Measurements from ENCODE around the gene CCDC182.
A peak's percentile ranks its signal among the peaks of the same experiment; 100 is the strongest.

Gene CCDC182

DNA sequence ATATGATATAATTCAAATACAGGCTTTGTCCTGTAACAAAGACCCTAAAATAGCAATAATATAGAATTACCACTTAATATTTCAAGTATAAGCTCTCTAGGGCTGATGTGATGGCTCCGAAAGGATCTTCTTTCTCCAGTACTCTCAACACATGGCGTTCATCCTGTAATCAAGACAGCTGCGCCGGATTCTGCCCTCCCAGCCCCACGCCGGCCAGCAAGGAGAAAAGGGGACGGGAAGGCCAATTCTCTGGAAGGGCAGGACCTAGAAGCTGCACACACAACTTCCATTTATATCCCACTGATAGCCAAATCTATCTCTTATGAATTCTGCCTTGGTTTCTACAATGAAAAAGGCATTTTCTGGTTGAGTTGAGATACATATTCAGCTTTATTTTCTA, 32.0 kb downstream of the CCDC182 start:
- Histone ChIP-seq H2AK5ac (ENCODE audit: low read length, severe bottlenecking) (no peak overlapping the region), H4K8ac (ENCODE audit: low read length) (no peak overlapping the region), H3K4ac (ENCODE audit: low read depth in 1 of 2, low read length in 2 of 2) (no peak overlapping the region), H3K9me3 (ENCODE audit: control insufficient read depth, low read length) (no peaks in the 10 kb centered on the region), H3K4me1 (ENCODE audit: control insufficient read depth, insufficient read depth, low read depth, low read length) (no peaks in the 10 kb centered on the region), H3K79me1 (replicated peaks; ENCODE audit: low read length, poor library complexity, severe bottlenecking) (no peaks in the 10 kb centered on the region), H2BK120ac (ENCODE audit: low read depth, low read length) (no peak overlapping the region), H3K4me3 (ENCODE audit: insufficient read depth in 1 of 2, low read depth in 1 of 2, low read length in 2 of 2) (no peak overlapping the region), H3K27me3 (ENCODE audit: control insufficient read depth in 1 of 2, insufficient read depth in 1 of 2, low read length in 2 of 2) (peaks cover 56 to 72% of the 10 kb centered on the region in 2 experiments), H3K23ac (ENCODE audit: low read length in 2 of 2) (no peak overlapping the region), H2BK12ac (ENCODE audit: low read length in 2 of 2) (no peak overlapping the region), H2BK5ac (ENCODE audit: low read depth, low read length, poor library complexity, severe bottlenecking) (no peak overlapping the region), H2BK15ac (ENCODE audit: low read depth, poor library complexity, severe bottlenecking) (no peak overlapping the region), H3K27ac (ENCODE audit: low read length, poor library complexity, severe bottlenecking) (no peak overlapping the region), H3K18ac (ENCODE audit: low read depth in 1 of 2, low read length in 2 of 2) (no peak overlapping the region), H3K4me2 (ENCODE audit: low read length, poor library complexity, severe bottlenecking) (no peak overlapping the region), H3K36me3 (ENCODE audit: control insufficient read depth in 1 of 2, insufficient read depth in 2 of 2, low read depth in 1 of 2, low read length in 2 of 2) (no peaks in the 10 kb centered on the region), H3K9ac (ENCODE audit: low read length) (no peak overlapping the region), H3K14ac (ENCODE audit: low read length in 2 of 2) (no peak overlapping the region), H4K91ac (ENCODE audit: low read length) (no peak overlapping the region), H2AFZ (ENCODE audit: low read depth, low read length) (no peak overlapping the region)
- WGBS = 93% methylated on average over 4 of the region's 7 CpGs
- DNase-seq = no peak

GRCh38 chr17:57708410-57708809, 36.7 kb downstream of the CCDC182 start:
- no peak overlapping the region for H3K4me2 ChIP-seq (ENCODE audit: low read length, poor library complexity, severe bottlenecking)
- peak overlapping the region; percentile 20 for H2BK120ac ChIP-seq (ENCODE audit: low read depth, low read length)
- H2BK12ac ChIP-seq (ENCODE audit: low read length in 2 of 2) = peak overlapping the region in 1 of 2 experiments; percentile 6
- peaks cover 5% of the 10 kb centered on the region for H3K4me1 ChIP-seq (ENCODE audit: control insufficient read depth, insufficient read depth, low read depth, low read length)
- H2AFZ ChIP-seq (ENCODE audit: low read depth, low read length) = no peak overlapping the region
- H3K23ac ChIP-seq (ENCODE audit: low read length in 2 of 2) = no peak overlapping the region
- 14% methylated on average over 2 of the region's 2 CpGs for whole genome bisulfite sequencing
- H3K27ac ChIP-seq (ENCODE audit: low read length, poor library complexity, severe bottlenecking) = no peak overlapping the region
- H3K36me3 ChIP-seq (ENCODE audit: control insufficient read depth in 1 of 2, insufficient read depth in 2 of 2, low read depth in 1 of 2, low read length in 2 of 2) = no peaks in the 10 kb centered on the region
- H3K27me3 ChIP-seq (ENCODE audit: control insufficient read depth in 1 of 2, insufficient read depth in 1 of 2, low read length in 2 of 2) = peaks cover 38 to 69% of the 10 kb centered on the region in 2 experiments
- H3K9me3 ChIP-seq (ENCODE audit: control insufficient read depth, low read length) = no peaks in the 10 kb centered on the region
- no peaks in the 10 kb centered on the region for H3K79me1 ChIP-seq (replicated peaks; ENCODE audit: low read length, poor library complexity, severe bottlenecking)
- peak; percentile 11 for DNase-seq
- no peak overlapping the region for H3K4ac ChIP-seq (ENCODE audit: low read depth in 1 of 2, low read length in 2 of 2)
- H3K4me3 ChIP-seq (ENCODE audit: insufficient read depth in 1 of 2, low read depth in 1 of 2, low read length in 2 of 2) = no peak overlapping the region
- no peak overlapping the region for H2BK5ac ChIP-seq (ENCODE audit: low read depth, low read length, poor library complexity, severe bottlenecking)
- no peak overlapping the region for H3K14ac ChIP-seq (ENCODE audit: low read length in 2 of 2)
- H4K8ac ChIP-seq (ENCODE audit: low read length) = peak overlapping the region; percentile 69
- no peak overlapping the region for H4K91ac ChIP-seq (ENCODE audit: low read length)
- H2BK15ac ChIP-seq (ENCODE audit: low read depth, poor library complexity, severe bottlenecking) = no peak overlapping the region
- no peak overlapping the region for H2AK5ac ChIP-seq (ENCODE audit: low read length, severe bottlenecking)
- peak overlapping the region in 1 of 2 experiments; percentile 56 for H3K18ac ChIP-seq (ENCODE audit: low read depth in 1 of 2, low read length in 2 of 2)
- H3K9ac ChIP-seq (ENCODE audit: low read length) = no peak overlapping the region

- no peaks in the 10 kb centered on the region for H3K36me3 ChIP-seq (ENCODE audit: control insufficient read depth in 1 of 2, insufficient read depth in 2 of 2, low read depth in 1 of 2, low read length in 2 of 2)
- peak overlapping the region in 1 of 2 experiments; percentile 56 for H3K18ac ChIP-seq (ENCODE audit: low read depth in 1 of 2, low read length in 2 of 2)
- H3K4me2 ChIP-seq (ENCODE audit: low read length, poor library complexity, severe bottlenecking) = no peak overlapping the region
- 1% methylated on average over 6 of the region's 6 CpGs for WGBS
- H3K4me1 ChIP-seq (ENCODE audit: control insufficient read depth, insufficient read depth, low read depth, low read length) = peaks cover 5% of the 10 kb centered on the region
- no peak overlapping the region for H2BK5ac ChIP-seq (ENCODE audit: low read depth, low read length, poor library complexity, severe bottlenecking)
- no peak overlapping the region for H4K91ac ChIP-seq (ENCODE audit: low read length)
- no peak overlapping the region for H3K27ac ChIP-seq (ENCODE audit: low read length, poor library complexity, severe bottlenecking)
- no peak overlapping the region for H3K4ac ChIP-seq (ENCODE audit: low read depth in 1 of 2, low read length in 2 of 2)
- H3K9me3 ChIP-seq (ENCODE audit: control insufficient read depth, low read length) = no peaks in the 10 kb centered on the region
- peak; percentile 22 for DNase-seq
- peak overlapping the region; percentile 20 for H2BK120ac ChIP-seq (ENCODE audit: low read depth, low read length)
- H2AK5ac ChIP-seq (ENCODE audit: low read length, severe bottlenecking) = no peak overlapping the region
- H2BK15ac ChIP-seq (ENCODE audit: low read depth, poor library complexity, severe bottlenecking) = no peak overlapping the region
- peaks cover 38 to 64% of the 10 kb centered on the region in 2 experiments for H3K27me3 ChIP-seq (ENCODE audit: control insufficient read depth in 1 of 2, insufficient read depth in 1 of 2, low read length in 2 of 2)
- H3K79me1 ChIP-seq (replicated peaks; ENCODE audit: low read length, poor library complexity, severe bottlenecking) = no peaks in the 10 kb centered on the region
- H3K14ac ChIP-seq (ENCODE audit: low read length in 2 of 2) = no peak overlapping the region
- H4K8ac ChIP-seq (ENCODE audit: low read length) = peak overlapping the region; percentile 69
- H3K23ac ChIP-seq (ENCODE audit: low read length in 2 of 2) = no peak overlapping the region
- H3K4me3 ChIP-seq (ENCODE audit: insufficient read depth in 1 of 2, low read depth in 1 of 2, low read length in 2 of 2) = no peak overlapping the region
- no peak overlapping the region for H3K9ac ChIP-seq (ENCODE audit: low read length)
- H2BK12ac ChIP-seq (ENCODE audit: low read length in 2 of 2) = no peak overlapping the region
- peak overlapping the region; percentile 40 for H2AFZ ChIP-seq (ENCODE audit: low read depth, low read length)
Measured at GRCh38 chr17:57707892-57708291, 37.2 kb downstream of the CCDC182 start.

DNA sequence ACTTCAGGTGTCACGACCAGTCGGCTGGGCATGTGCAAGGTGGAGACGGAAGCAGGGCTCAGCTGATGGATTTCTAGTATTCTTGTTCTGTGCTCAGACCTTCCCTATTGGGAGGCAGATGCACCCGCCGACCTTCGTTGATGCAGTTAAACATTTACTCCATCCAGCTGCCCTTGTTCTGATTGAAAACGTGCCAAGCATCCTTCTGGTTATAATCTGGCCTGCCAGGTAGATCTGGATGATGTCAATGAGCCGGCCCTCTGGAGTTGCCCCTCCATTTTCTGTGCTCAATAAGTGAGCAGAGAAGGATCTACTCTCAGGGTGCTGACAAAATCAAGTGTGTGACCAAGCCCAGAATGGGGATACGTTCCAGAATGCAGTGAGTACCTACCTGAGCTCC, 38.3 kb downstream of the CCDC182 start:
- Histone ChIP-seq H2BK15ac (ENCODE audit: low read depth, poor library complexity, severe bottlenecking) (no peak overlapping the region), H2BK120ac (ENCODE audit: low read depth, low read length) (no peak overlapping the region), H3K23ac (ENCODE audit: low read length in 2 of 2) (no peak overlapping the region), H3K18ac (ENCODE audit: low read depth in 1 of 2, low read length in 2 of 2) (no peak overlapping the region), H4K91ac (ENCODE audit: low read length) (no peak overlapping the region), H3K4me2 (ENCODE audit: low read length, poor library complexity, severe bottlenecking) (no peak overlapping the region), H3K9ac (ENCODE audit: low read length) (no peak overlapping the region), H3K4me3 (ENCODE audit: insufficient read depth in 1 of 2, low read depth in 1 of 2, low read length in 2 of 2) (no peak overlapping the region), H2BK12ac (ENCODE audit: low read length in 2 of 2) (no peak overlapping the region), H4K8ac (ENCODE audit: low read length) (no peak overlapping the region), H2AK5ac (ENCODE audit: low read length, severe bottlenecking) (no peak overlapping the region), H3K27me3 (ENCODE audit: control insufficient read depth in 1 of 2, insufficient read depth in 1 of 2, low read length in 2 of 2) (peaks cover 38 to 61% of the 10 kb centered on the region in 2 experiments), H3K79me1 (replicated peaks; ENCODE audit: low read length, poor library complexity, severe bottlenecking) (no peaks in the 10 kb centered on the region), H3K36me3 (ENCODE audit: control insufficient read depth in 1 of 2, insufficient read depth in 2 of 2, low read depth in 1 of 2, low read length in 2 of 2) (no peaks in the 10 kb centered on the region), H2AFZ (ENCODE audit: low read depth, low read length) (no peak overlapping the region), H3K4me1 (ENCODE audit: control insufficient read depth, insufficient read depth, low read depth, low read length) (peaks cover 5% of the 10 kb centered on the region), H3K14ac (ENCODE audit: low read length in 2 of 2) (no peak overlapping the region), H3K4ac (ENCODE audit: low read depth in 1 of 2, low read length in 2 of 2) (no peak overlapping the region), H3K9me3 (ENCODE audit: control insufficient read depth, low read length) (no peaks in the 10 kb centered on the region), H3K27ac (ENCODE audit: low read length, poor library complexity, severe bottlenecking) (no peak overlapping the region), H2BK5ac (ENCODE audit: low read depth, low read length, poor library complexity, severe bottlenecking) (no peak overlapping the region)
- no peak for DNase-seq
- WGBS = 86% methylated on average over 9 of the region's 9 CpGs
